ENCODE results near the gene APBB3.

APBB3 gene

DNA sequence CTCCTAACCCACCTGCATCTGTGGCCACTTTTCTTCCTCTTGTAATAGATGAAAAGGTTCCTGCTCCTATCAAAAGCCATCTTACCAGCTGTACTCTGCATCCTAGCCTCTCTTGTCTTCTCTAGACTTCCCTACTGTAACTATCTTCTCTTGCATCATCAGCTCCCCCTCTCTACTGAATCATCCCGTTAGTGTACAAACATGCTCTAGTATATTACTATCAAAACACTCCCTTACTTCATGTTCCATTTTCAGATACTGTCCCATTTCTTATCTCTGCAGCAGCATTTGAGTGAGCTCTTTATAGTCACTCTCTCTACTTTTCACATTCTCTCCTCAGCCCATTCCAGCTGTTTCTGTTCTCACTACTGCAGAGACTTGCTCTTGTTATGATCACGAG, 9.9 kb downstream of the APBB3 start:
- no peak for DNase-seq (ENCODE audit: low spot score)

DNA sequence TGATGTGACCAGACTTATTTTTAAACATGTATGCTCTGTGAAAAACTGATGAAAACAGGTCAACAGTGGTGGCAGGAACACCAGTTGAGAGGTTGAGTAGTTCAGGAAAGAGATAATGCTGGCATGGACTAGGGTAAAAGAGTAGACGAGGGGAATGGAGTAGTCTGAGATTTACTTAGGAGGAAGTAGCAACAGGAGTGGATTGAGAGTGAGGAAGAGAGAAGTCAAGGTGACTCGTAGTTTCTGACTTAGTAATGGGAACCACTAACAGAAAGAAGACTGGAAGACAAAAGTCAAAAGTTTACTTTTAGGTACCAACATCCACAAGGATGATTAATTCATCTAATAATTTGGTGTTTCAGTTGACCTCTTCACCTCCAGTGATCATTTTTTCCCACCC, 10.7 kb downstream of the APBB3 start:
- DNase-seq (ENCODE audit: low spot score): no peak

DNA sequence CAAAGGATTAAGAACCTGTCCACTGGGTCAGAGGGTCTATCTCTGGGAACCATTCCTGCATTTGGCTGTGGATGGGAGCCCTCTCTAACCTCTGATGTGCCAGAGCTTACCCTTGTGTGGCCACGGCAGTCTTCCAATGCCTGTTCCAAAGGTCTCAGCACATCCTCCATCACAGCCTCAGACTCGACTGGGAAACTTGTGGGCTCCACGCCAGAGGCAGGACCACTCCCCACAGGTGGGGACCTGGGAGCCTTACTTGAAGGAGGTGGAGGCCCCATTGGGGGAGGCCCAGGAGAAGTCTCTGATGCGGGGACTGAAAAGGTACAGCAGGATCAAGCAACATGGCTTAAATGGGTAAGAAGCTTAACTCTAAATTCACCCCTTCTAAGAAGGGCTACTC, 12.5 kb downstream of the APBB3 start:
- DNase-seq (ENCODE audit: low spot score): no peak

DNA sequence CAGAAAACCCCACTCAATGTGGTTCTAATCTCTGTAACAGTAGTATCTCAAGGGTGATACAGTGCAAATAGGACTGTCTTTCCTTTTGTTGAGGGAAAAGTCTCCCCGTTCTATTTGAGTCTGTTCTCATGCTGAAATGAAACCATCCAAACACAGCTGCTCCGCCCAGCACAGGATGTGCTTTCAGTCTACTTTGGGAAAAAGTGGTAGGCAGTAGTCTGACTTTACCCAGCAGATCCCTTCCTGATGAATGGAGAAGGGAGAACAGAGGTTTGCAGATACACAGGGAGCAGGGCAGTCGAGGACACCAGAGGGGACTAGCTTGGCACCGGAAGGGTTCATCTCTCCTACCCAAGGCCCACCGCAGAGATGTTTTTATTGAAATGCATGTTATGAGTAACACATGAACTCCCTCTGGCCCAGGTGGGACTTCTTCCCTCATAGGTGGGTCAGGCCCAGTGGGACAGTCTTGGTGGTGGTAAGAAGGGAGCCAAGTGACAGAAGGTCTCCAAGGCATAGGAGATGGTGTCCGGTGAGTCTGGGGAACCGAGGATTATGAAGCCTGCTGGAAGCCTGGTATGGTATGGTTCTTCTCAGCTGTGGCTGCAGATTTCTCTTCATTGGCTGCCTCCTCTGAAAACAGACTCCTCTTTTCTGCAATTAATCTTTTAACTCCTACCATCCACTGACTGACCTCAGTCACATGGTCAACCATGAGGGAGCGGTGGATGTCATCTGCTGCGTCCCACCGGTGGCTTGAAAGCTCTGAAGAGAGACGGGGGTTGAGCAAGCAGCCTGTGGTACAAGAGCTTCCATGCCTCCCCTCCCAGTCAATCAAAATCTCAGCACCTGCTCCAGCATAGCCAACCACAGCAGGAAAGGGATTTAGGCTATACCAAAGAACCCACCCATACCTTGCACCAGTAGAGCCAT, 14.0 kb downstream of the APBB3 start:
- no peak for DNase-seq (ENCODE audit: low spot score)

DNA sequence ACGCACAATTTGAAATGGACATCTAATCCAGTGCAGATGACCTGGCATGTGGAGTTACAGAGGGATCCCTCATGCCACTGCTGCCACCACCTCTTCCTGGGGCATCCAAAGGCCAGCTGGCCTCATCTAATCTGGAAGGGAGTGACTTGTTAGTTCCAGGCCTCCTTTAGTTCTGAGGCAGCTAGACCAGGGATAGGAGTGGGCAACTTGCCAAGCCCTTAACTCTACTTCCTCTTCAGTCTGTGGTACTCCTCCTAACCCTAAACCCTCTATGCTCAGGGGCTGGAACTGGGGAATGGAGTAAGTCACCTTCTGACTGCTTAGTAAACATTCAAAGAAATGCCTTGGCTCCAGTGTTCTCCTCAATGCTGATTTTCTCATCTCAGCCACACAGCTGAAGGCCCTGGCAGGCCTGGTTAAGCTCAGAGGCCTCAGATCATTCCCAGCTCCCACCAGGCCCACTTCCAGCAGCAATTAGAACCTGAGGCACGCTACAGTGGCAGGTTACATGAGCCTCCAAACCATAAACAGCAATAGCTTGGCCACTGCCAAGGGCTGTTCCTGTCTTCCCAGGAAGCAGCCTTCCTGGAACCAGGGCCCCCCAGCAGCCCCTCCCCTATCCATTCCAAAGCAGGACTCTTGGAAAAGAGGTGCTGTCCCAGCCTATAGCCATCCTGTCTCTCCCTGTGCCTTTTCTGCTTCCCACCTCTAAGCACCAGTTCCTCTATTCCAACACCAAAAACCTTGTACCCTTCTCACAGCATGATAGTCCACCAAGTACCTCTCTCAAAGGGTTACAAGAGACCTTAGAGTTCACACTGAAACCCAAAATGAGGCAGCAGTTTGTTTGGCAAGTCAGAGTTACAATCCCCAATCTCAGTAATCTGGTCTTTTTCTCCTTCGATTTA, 14.9 kb downstream of the APBB3 start:
- DNase-seq (ENCODE audit: low spot score): no peak

DNA sequence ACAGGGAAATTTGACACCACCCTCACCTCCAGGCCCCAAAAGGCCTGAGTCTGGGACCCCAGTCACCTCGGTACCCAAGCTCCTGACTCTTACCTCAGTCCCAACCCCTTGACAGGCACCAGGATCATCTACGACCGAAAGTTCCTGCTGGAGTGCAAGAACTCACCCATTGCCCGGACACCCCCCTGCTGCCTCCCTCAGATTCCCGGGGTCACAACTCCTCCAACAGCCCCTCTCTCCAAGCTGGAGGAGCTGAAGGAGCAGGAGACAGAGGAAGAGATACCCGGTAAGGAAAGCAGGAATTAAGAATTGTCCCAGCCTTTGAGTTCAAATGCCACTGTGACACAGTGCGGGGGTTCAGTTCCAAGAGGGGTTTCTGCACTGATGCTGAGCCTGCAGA, 15.6 kb downstream of the APBB3 start:
- DNase-seq (ENCODE audit: low spot score): no peak

DNA sequence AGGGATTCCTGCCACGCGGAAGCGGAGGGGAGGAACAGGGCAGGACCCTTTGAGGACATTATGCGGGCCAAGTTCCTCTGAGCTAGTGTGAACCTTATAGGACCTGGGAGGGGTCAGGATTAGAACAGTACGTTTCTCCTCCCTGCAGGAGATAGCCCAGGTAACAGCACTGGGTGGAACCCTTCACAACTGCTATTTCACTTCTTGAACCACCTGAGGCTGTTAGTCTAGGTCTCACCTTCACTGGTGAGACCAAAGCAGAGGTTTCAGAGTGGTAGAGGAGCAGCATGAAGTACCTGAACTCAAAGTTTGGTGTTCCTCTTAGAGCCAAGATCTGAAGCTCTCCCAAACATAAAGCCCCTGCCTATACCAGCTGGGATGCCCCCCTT, 16.1 kb downstream of the APBB3 start:
- DNase-seq (ENCODE audit: low spot score): no peak

DNA sequence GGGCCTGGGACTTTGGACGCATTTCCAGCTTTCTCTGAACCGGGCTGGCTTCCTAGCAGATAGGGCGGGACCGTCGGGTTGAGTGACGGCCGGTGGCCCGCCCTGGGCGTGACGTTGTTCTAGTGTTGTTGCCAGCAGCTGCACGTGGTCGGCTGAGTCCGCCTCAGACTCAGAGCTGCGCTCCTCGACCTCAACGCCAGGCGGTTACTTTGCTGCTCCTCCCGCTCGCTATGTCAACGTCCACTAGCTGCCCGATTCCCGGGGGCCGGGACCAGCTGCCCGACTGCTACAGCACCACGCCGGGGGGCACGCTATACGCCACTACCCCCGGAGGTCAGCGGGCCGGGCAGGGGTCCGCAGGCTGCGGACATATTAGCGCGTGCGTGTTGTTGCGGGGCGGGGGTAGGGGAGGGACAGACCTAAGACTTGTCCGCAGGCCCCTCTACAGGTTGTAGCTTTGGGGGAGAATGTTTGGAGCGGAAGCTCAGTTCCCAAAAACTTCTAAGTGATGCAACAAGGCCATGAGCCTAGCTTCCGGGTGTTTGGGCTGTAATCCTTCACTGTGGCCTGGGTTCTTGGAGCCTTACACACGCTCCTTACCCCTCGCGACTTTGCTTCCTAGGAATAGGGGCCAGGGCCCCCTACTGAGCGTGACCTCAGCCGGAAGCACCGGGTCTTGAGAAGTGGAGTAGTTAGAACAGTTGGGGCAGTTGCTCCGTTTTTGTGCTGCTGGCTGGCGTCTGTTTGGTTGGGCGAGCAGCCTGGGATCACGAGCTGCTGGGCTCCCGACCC, 16.7 kb downstream of the APBB3 start, which contains the start of gene EIF4EBP3:
Gene EIF4EBP3, plus strand, starts transcription at position 155 of the 792 bp plus-strand sequence. Its CDS starts 76 bp downstream, at position 231.
- peak; percentile 37 for DNase-seq (ENCODE audit: low spot score)

DNA sequence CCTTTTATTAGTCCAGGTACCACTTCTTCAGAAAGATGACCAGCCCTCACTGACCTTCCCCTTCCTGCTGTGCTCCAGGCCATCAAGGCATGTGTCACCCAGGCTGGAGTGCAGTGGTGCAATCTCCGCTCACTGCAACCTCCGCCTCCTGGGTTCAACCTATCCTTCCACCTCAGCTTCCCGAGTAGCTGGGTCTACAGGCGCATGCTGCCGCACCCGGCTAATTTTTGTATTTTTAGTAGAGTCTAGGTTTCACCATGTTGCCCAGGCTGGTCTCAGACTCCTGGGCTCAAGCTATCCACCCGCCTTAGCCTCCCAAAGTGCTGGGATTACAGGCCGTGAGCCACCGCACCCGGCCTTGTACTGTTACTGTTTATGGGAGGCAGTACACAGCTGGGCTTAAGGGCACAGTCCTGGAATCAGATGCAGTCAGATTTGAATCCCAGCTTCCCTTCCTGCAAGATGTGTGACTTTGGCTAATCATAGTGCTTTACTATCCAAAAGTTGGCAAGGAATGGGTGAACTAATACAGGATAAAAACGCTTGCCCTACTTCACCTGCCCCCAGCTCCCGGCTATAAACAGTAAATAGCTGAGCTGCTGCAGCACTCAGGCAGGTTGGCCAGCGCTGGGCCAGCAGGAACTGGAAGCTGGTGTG, 17.4 kb downstream of the APBB3 start:
- DNase-seq (ENCODE audit: low spot score): no peak

DNA sequence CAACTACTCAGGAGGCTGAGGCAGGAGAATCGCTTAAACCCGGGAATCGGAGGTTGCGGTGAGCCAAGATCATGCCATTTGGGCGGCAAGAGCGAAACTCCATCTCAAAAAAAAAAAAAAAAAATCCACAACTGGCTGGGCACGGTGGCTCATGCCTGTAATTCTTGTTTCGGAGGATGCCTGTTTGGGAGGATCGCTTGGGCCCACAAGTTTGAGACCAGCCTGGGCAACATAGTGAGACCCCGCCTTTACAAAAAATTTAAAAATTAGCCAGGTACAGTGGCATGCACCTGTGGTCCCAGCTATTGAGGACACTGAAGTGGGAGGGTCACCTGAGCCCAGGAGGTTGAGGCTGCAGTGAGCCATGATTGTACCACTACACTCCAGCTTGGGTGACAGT, 18.8 kb downstream of the APBB3 start:
- DNase-seq (ENCODE audit: low spot score): no peak

DNA sequence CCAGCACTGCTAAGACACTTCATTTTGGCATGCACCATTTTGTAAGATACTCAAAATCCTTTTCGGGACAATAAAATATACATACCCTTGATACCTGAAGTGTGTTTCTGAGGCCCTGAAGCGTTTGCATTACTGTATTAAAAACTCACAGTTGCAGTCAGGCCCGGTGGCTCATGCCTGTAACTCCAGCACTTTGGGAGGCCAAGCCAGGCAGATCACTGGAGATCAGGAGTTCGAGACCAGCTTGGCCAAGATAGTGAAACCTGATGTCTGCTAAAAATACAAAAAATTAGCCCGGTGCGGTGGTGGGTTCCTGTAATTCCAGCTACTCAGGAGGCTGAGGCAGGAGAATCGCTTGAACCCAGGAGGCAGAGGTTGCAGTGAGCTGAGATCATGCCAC, 19.4 kb downstream of the APBB3 start:
- DNase-seq (ENCODE audit: low spot score): no peak

DNA sequence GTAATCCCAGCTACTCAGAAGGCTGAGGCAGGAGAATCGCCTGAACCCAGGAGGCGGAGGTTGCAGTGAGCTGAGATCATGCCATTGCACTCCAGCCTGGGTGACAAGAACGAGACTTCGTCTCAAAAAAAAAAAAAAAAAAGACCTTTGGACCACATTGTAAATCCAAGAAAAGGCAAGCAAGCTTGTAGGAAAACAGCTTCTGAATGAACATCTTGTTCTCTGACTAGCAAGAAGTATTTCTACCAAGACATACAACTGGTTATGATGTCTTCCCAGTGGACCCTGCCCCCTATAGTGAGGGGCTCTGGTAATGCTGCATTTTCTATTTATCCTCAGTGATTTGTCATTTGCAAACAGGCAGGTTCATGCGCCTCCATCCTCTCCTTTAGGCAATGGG, 21.4 kb downstream of the APBB3 start:
- DNase-seq (ENCODE audit: low spot score): no peak

DNA sequence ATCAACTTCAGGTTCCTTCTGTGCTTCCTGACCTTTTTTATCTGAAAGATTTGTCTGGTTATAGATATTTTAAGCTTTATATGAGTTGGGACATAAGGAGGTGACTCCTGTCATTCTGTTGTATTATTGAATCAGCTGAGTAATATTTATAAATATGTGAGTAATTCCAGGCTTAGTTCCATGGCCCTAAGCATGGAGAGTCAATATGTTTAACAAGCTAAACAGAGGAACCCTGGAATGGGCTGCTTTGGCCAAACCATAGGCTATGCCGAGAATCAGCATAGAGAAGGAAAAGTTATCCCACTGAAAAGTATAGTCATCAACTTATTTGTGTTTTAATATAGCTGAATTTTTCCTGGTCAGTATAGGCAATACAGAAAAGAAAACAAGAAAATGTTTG, 24.2 kb downstream of the APBB3 start:
- no peak for DNase-seq (ENCODE audit: low spot score)

DNA sequence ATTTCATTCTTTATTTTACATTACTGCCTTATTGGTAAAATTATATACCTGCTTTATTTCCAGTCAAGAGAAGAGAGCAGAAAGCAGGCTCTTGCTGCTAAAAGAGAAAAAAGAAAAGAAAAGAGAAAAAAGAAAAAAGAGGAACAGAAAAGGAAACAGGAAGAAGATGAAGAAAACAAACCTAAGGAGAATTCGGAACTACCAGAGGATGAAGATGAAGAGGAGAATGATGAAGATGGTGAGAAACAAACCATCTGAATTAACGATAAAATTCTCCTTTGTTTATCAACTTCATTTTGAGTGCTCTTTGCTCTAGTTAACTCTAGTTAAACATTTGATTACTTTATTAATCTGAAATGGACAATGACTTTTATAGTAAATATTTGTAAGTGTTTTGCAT, 40.4 kb downstream of the APBB3 start:
- no peak for DNase-seq (ENCODE audit: low spot score)

DNA sequence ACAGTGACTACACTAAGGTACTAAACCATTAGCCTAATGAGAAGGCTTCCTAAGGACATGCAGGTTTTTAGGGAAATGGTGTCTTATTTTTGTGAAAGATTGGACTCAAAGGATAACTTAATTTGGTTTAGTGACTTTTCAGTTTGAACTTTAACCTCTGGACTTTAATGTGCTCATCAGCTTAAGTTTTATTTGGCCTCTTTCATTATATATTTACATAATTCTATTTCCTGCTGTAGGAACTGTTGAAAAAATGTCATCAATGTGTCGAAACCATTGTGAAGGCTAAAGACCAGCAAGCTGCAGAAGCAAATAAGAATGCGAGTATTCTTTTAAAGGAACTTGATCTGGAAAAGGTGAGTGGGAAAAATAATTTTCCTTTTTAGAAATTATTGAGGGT, 51.3 kb downstream of the APBB3 start:
- no peak for DNase-seq (ENCODE audit: low spot score)

DNA sequence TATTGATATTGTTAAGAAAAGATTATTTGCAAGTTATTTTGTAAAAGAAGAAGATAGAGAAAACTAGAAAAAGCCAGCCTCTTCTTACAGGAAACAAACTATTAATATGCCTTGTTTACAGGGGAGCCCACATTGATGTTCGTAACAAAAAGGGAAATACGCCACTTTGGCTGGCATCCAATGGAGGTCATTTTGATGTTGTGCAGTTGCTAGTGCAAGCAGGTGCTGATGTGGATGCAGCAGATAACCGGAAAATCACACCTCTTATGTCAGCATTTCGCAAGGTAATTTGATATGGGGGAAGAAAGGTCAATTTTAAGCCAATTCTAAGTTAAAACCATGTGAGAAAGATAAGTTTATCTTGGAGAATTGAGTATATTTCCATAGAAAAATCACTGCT, 54.5 kb downstream of the APBB3 start:
- no peak for DNase-seq (ENCODE audit: low spot score)

Small RNAs within 50 kb of the gene (small RNA-seq; reads per million reads assigned to genes)
- 0 to 0.47 reads per million in 2 experiments for gene RF00279
- gene RF00443: 0 to 0.03 reads per million in 2 experiments
